Peyer's patch (tissue), 4 donors: ENCODE results near the gene ATL3.

Experiments used
- CTCF ChIP-seq, 6 experiments: fragments of 450-650 bp in 4 of 6; fragments of 200-600 bp in 2 of 6; sonication (generic) in 1 of 6; IDR thresholded peaks; one replicate each; pipeline ENCODE4 v1.5.1; 2017 to 2019; ENCODE audit warnings: antibody characterized with exemption in 6 of 6, mild to moderate bottlenecking in 3 of 6, moderate library complexity in 1 of 6
- POLR2A ChIP-seq, 2 donors: fragments of 450-650 bp; IDR thresholded peaks; one replicate each; pipeline ENCODE4 v1.5.1; 2017; ENCODE audit warnings: antibody characterized with exemption in 2 of 2, mild to moderate bottlenecking in 2 of 2, moderate library complexity in 2 of 2

GRCh38 chr11:63598556-63598955, 72.6 kb downstream of the ATL3 start:
- TF ChIP-seq CTCF (IDR thresholded peaks at IDR 0.05) (no peak), POLR2A (IDR thresholded peaks at IDR 0.05) (no peak)
